GM12864 (cell line): ENCODE measurements around the gene RAB1B.

Experiments
- DNase-seq: peaks from one replicate; pipeline ENCODE4 v3.0.0-alpha.2; 2011; ENCODE audit warnings: low read depth
- H3K4me3 ChIP-seq: 2 replicates; pipeline ENCODE4 v1.5.1; 2011; ENCODE audit warnings: mild to moderate bottlenecking, low read depth, low read length, control low read depth
- CTCF ChIP-seq: IDR thresholded peaks from 2 replicates; pipeline ENCODE4 v1.5.1; 2011; ENCODE audit warnings: low read depth, mild to moderate bottlenecking, moderate library complexity, low read length, control low read depth, inconsistent platforms; ENCODE audit errors: missing control alignments

Gene RAB1B

GRCh38 chr11:66238786-66239413 is 29.5 kb upstream of the RAB1B start:
- no peak for DNase-seq
- no peak for TF ChIP-seq CTCF
- no peak overlapping the region for H3K4me3 ChIP-seq

- no peak for TF ChIP-seq CTCF
- DNase-seq, result no peak
- H3K4me3 ChIP-seq, result no peak overlapping the region
These were observed 28.9 kb upstream of the RAB1B start for GRCh38 chr11:66239511-66239910.

- DNase-seq, result no peak
These were observed 28.2 kb upstream of the RAB1B start for GRCh38 chr11:66239998-66240780.

GRCh38 chr11:66240781-66241136 is 27.7 kb upstream of the RAB1B start:
- DNase-seq, result no peak
- TF ChIP-seq CTCF, result no peak
- H3K4me3 ChIP-seq, result no peak overlapping the region

More at GRCh38 chr11:66239998-66240780, 28.2 kb upstream of the RAB1B start:
- no peak overlapping the region for H3K4me3 ChIP-seq
- no peak for TF ChIP-seq CTCF

GRCh38 chr11:66242095-66242765 is 26.2 kb upstream of the RAB1B start:
- no peak for TF ChIP-seq CTCF
- H3K4me3 ChIP-seq, result no peak overlapping the region
- no peak for DNase-seq

- H3K4me3 ChIP-seq, result no peak overlapping the region
- DNase-seq, result no peak
- no peak for TF ChIP-seq CTCF
These were observed 24.5 kb upstream of the RAB1B start for GRCh38 chr11:66243782-66244535.
